OCI-LY3 (cell line): ENCODE data around the gene TRIM31.
"Not testable (repeated sequence)": the region's sequence is repeated elsewhere in the genome, so short reads cannot be mapped to it uniquely, and the experiment has no call there.

Experiments used
- H2AFZ ChIP-seq: fragments of 200-600, 300-600 bp; shearing (Covaris generic); 2 replicates; pipeline ENCODE4 v1.6.0; 2014; ENCODE audit warnings: antibody characterized with exemption, low read depth, low read length
- H3K27ac ChIP-seq: fragments of 200-600, 300-600 bp; sonication (generic); 2 replicates; pipeline ENCODE4 v1.5.1; 2014; ENCODE audit warnings: mild to moderate bottlenecking, low read length, moderate library complexity, mixed read lengths
- H3K27me3 ChIP-seq: fragments of 200-600, 300-600 bp; sonication (generic); 2 replicates; pipeline ENCODE4 v1.6.1; 2014; ENCODE audit warnings: low read depth, low read length, mixed read lengths
- H3K36me3 ChIP-seq: fragments of 200-600, 300-600 bp; sonication (generic); replicated peaks from 2 replicates; pipeline ENCODE3; 2014; ENCODE audit warnings: low read depth, low read length, mixed read lengths
- H3K4me1 ChIP-seq: fragments of 300-600, 200-600 bp; sonication (generic); 2 replicates; pipeline ENCODE4 v1.6.1; 2014; ENCODE audit warnings: low read length, mixed read lengths
- H3K4me2 ChIP-seq: fragments of 200-600, 300-600 bp; sonication (generic); 2 replicates; pipeline ENCODE4 v1.6.1; 2014; ENCODE audit warnings: low read length, mixed read lengths
- H3K4me3 ChIP-seq: fragments of 300-600, 200-600 bp; sonication (generic); 2 replicates; pipeline ENCODE4 v1.5.1; 2014; ENCODE audit warnings: antibody characterized with exemption, mild to moderate bottlenecking, low read length, moderate library complexity
- H3K79me2 ChIP-seq: fragments of 300-600, 200-600 bp; shearing (Covaris generic); 2 replicates; pipeline ENCODE4 v1.6.1; 2014; ENCODE audit warnings: mild to moderate bottlenecking, low read length, mixed read lengths
- H3K9ac ChIP-seq: fragments of 300-600, 200-600 bp; shearing (Covaris generic); 2 replicates; pipeline ENCODE4 v1.6.0; 2014; ENCODE audit warnings: mild to moderate bottlenecking, low read length, moderate library complexity
- H3K9me3 ChIP-seq: fragments of 200-600, 300-600 bp; shearing (Covaris generic); 2 replicates; pipeline ENCODE4 v1.6.1; 2014; ENCODE audit warnings: low read length, mixed read lengths; ENCODE audit not compliant: insufficient read depth
- H4K20me1 ChIP-seq: fragments of 200-600, 300-600 bp; sonication (generic); 2 replicates; pipeline ENCODE4 v1.6.1; 2016; ENCODE audit warnings: low read length, mixed read lengths; ENCODE audit not compliant: insufficient read depth
- CTCF ChIP-seq: fragments of 200-600, 300-600 bp; sonication (generic); IDR thresholded peaks from 2 replicates; pipeline ENCODE4 v1.5.1; 2014; ENCODE audit warnings: antibody characterized with exemption, low read length, low read depth
- EZH2phosphoT487 ChIP-seq: fragments of 200-600 bp; shearing (Covaris generic); IDR thresholded peaks from 2 replicates; pipeline ENCODE4 v1.6.1; 2018; ENCODE audit warnings: antibody characterized with exemption, mixed run types, low read depth

Gene TRIM31

DNA sequence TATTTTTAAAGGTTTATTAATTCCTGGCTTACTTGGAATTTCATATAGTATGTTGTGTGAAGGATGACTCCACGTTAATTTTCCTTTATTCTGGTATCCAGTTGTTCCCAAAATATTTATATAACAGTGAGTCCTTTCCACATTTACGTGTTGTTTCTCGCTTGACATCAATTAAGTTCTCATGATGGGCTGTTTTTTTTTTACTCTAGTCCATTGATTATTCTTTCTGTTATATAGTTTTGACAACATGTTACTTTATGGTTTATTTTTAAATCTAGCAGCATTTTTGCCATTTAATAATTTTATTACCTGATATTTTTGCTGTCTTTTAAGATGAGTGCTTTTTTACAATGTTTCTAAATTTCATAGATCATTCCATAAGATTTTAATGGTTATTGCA lies 29.8 kb upstream of the TRIM31 start:
- no peaks in the 10 kb centered on the region for H3K79me2 ChIP-seq
- no peak overlapping the region for H2AFZ ChIP-seq
- no peak overlapping the region for H3K9ac ChIP-seq
- H3K4me1 ChIP-seq: no peaks in the 10 kb centered on the region
- no peak overlapping the region for H3K4me2 ChIP-seq
- TF ChIP-seq CTCF (no peak), EZH2phosphoT487 (no peak)
- no peak overlapping the region for H3K4me3 ChIP-seq
- H3K9me3 ChIP-seq: no peaks in the 10 kb centered on the region
- no peaks in the 10 kb centered on the region for H3K36me3 ChIP-seq
- no peaks in the 10 kb centered on the region for H4K20me1 ChIP-seq
- no peak overlapping the region for H3K27ac ChIP-seq
- peaks cover 27% of the 10 kb centered on the region for H3K27me3 ChIP-seq

DNA sequence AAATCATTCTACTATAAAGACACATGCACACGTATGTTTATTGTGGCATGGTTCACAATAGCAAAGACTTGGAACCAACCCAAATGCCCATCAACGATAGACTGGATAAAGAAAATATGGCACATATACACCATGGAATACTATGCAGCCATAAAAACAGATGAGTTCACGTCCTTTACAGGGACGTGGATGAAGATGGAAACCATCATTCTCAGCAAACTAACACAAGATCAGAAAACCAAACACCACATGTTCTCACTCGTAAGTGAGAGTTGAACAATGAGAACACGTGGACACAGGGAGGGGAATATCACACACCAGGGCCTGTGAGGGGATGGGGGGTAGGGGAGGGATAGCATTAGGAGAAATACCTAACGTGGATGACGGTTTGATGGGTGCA lies 27.4 kb upstream of the TRIM31 start:
- not testable (repeated sequence) for H3K36me3 ChIP-seq, H2AFZ ChIP-seq, H4K20me1 ChIP-seq, H3K9ac ChIP-seq, H3K4me3 ChIP-seq, H3K4me2 ChIP-seq, H3K79me2 ChIP-seq, H3K9me3 ChIP-seq, H3K27ac ChIP-seq
- peaks cover 27% of the 10 kb centered on the region for H3K27me3 ChIP-seq
- H3K4me1 ChIP-seq: peaks cover 11% of the 10 kb centered on the region

- peaks cover 29% of the 10 kb centered on the region for H3K27me3 ChIP-seq
- TF ChIP-seq CTCF: no peak
- TF ChIP-seq EZH2phosphoT487: no peak
- no peaks in the 10 kb centered on the region for H4K20me1 ChIP-seq
- no peak overlapping the region for H2AFZ ChIP-seq
- no peak overlapping the region for H3K9ac ChIP-seq
- H3K9me3 ChIP-seq: no peaks in the 10 kb centered on the region
- no peak overlapping the region for H3K4me3 ChIP-seq
- H3K27ac ChIP-seq: no peak overlapping the region
- no peaks in the 10 kb centered on the region for H3K79me2 ChIP-seq
- no peak overlapping the region for H3K4me2 ChIP-seq
- H3K36me3 ChIP-seq: no peaks in the 10 kb centered on the region
- peaks cover 11% of the 10 kb centered on the region for H3K4me1 ChIP-seq
Measured at GRCh38 chr6:30136570-30137286, 23.8 kb upstream of the TRIM31 start.

- Histone ChIP-seq H3K9me3 (no peaks in the 10 kb centered on the region), H3K4me1 (peaks cover 13% of the 10 kb centered on the region), H3K27ac (no peak within 1 kb of the TSS), H3K4me3 (no peak within 1 kb of the TSS), H3K4me2 (no peak within 1 kb of the TSS), H3K36me3 (no peaks in the 10 kb centered on the region), H3K9ac (no peak within 1 kb of the TSS), H3K27me3 (peaks cover 30% of the 10 kb centered on the region), H2AFZ (no peak within 1 kb of the TSS), H3K79me2 (no peaks in the 10 kb centered on the region), H4K20me1 (no peaks in the 10 kb centered on the region)
- TF ChIP-seq EZH2phosphoT487 (no peak), CTCF (no peak)
Measured at GRCh38 chr6:30135757-30136156, 22.9 kb upstream of the TRIM31 start, which contains the start of gene TRIM40. Gene TRIM40 (plus strand): TSS chr6:30136140. CDS start chr6:30137037, 897 bp downstream.
